Measurements from ENCODE around the gene ACYP1.
A peak's percentile ranks its signal among the peaks of the same experiment; 100 is the strongest.

The ACYP1 gene

GRCh38 chr14:75011356-75011994, 52.3 kb downstream of the ACYP1 start:
- no peak for DNase-seq (ENCODE audit: extremely low read depth, low read depth)
- no peak for TF ChIP-seq CTCF (IDR thresholded peaks at IDR 0.05; ENCODE audit: low read depth, low read length)

GRCh38 chr14:75010472-75011093, 53.2 kb downstream of the ACYP1 start:
- peak; percentile 50 for DNase-seq (ENCODE audit: extremely low read depth, low read depth)
- TF ChIP-seq CTCF (IDR thresholded peaks at IDR 0.05; ENCODE audit: low read depth, low read length), result no peak

GRCh38 chr14:75009176-75009575, 54.6 kb downstream of the ACYP1 start:
- no peak for DNase-seq (ENCODE audit: extremely low read depth, low read depth)
- no peak for TF ChIP-seq CTCF (IDR thresholded peaks at IDR 0.05; ENCODE audit: low read depth, low read length)

- no peak for DNase-seq (ENCODE audit: extremely low read depth, low read depth)
- TF ChIP-seq CTCF (IDR thresholded peaks at IDR 0.05; ENCODE audit: low read depth, low read length), result no peak
Observed at GRCh38 chr14:75005357-75005756, 58.5 kb downstream of the ACYP1 start.

- DNase-seq (ENCODE audit: extremely low read depth, low read depth), result no peak
Observed at GRCh38 chr14:75003250-75004027, 60.4 kb downstream of the ACYP1 start.

More at GRCh38 chr14:75003250-75004027, 60.4 kb downstream of the ACYP1 start:
- TF ChIP-seq CTCF (IDR thresholded peaks at IDR 0.05; ENCODE audit: low read depth, low read length), result no peak
